MCF 10A (cell line): ENCODE results near the gene MEIS2. TPM values are rescaled to one million over a fixed set of nuclear protein-coding genes. Genes with fewer than 3 reads are reported as not detected.

Experiments used
- BruUV-seq: library from RNA; stranded (reverse); fragments of 400-500 nt; replicated peaks from 2 replicates; lab custom pipeline; 2021; lab: Mats Ljungman, UMichigan
- CTCF ChIA-PET: fragments of 300-600 bp; sonication (Branson Sonifier 250); formaldehyde crosslinking; extraction: SDS; loops from one replicate; lab custom pipeline; 2021; ENCODE audit warnings: antibody characterized with exemption, inconsistent platforms; lab: Yijun Ruan, JAX
- POLR2A ChIA-PET: fragments of 300-600, 350-650 bp; sonication (Branson Sonifier 250); formaldehyde crosslinking; extraction: SDS; loops from one replicate; lab custom pipeline; 2020; ENCODE audit warnings: antibody characterized with exemption, inconsistent platforms; lab: Yijun Ruan, JAX
- DNase-seq: peaks from one replicate; pipeline ENCODE4 v3.0.0-alpha.2; 2018; ENCODE audit not compliant: unreplicated experiment
- H3K27ac Mint-ChIP-seq: one replicate; pipeline ENCODE4 v1.8.0; 2022; ENCODE audit warnings: mild to moderate bottlenecking, low read depth, mixed read lengths; ENCODE audit not compliant: unreplicated experiment
- H3K27me3 Mint-ChIP-seq: one replicate; pipeline ENCODE4 v1.8.0; 2022; ENCODE audit warnings: mixed read lengths; ENCODE audit not compliant: insufficient read depth, unreplicated experiment
- H3K36me3 Mint-ChIP-seq: one replicate; pipeline ENCODE4 v1.8.0; 2022; ENCODE audit warnings: mild to moderate bottlenecking, moderate library complexity, mixed read lengths; ENCODE audit not compliant: insufficient read depth, unreplicated experiment
- H3K4me1 Mint-ChIP-seq: one replicate; pipeline ENCODE4 v1.8.0; 2022; ENCODE audit warnings: mixed read lengths; ENCODE audit not compliant: insufficient read depth, unreplicated experiment
- H3K4me3 Mint-ChIP-seq: one replicate; pipeline ENCODE4 v1.8.0; 2022; ENCODE audit warnings: mild to moderate bottlenecking, moderate library complexity, mixed read lengths; ENCODE audit not compliant: unreplicated experiment
- H3K9me3 Mint-ChIP-seq: one replicate; pipeline ENCODE4 v1.8.0; 2022; ENCODE audit warnings: mixed read lengths; ENCODE audit not compliant: unreplicated experiment
- CTCF ChIP-seq: fragments of 200-600 bp; IDR thresholded peaks from one replicate; pipeline ENCODE4 v1.8.0; 2022; ENCODE audit warnings: antibody characterized with exemption, mild to moderate bottlenecking; ENCODE audit not compliant: unreplicated experiment
- intact Hi-C: fragments of 100-400 bp; cut with micrococcal nuclease; formaldehyde crosslinking; loops from 2 replicates; pipeline ENCODE4 v1.14.1; 2022
- total RNA-seq: library from RNA; stranded (reverse); gene quantifications from 2 replicates; pipeline ENCODE4 v1.2.3, GENCODE V29; 2022

Gene MEIS2
- total RNA-seq, 1 experiment from 2014 or later = 6.9 TPM

DNA sequence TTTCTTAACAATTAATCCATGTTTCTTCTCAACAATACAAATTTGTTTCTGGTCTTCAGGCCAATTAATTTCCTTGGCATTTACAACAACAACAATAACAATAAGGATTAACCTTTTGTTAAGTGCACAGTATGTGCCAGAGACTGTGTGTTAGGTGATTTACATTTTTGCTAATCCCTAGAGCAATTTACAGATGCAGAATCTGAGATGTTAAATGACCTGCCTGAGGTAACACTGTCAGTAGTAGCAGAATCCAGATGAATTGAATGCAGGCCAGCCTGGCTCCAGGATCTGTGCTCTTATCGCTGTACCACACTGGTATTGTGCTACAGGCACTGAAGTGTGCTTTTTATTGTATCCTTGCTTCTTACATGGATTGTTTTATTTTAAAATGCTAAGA, 122.2 kb downstream of the MEIS2 start:
- no TSS peak for BruUV-seq
- Mint-ChIP-seq H3K36me3 (peaks cover 7% of the 10 kb centered on the region), H3K27ac (no peak overlapping the region), H3K9me3 (no peaks in the 10 kb centered on the region), H3K4me3 (no peak overlapping the region), H3K27me3 (no peaks in the 10 kb centered on the region), H3K4me1 (no peaks in the 10 kb centered on the region)
- intact Hi-C loops = no loop called here
- POLR2A ChIA-PET = no interaction called here
- CTCF ChIA-PET = no interaction called here
- TF ChIP-seq CTCF = no peak
- DNase-seq = no peak

GRCh38 chr15:36977659-36978058, 122.7 kb downstream of the MEIS2 start:
- CTCF ChIA-PET = no interaction called here
- TF ChIP-seq CTCF = no peak
- Mint-ChIP-seq H3K9me3 (no peaks in the 10 kb centered on the region), H3K27me3 (no peaks in the 10 kb centered on the region), H3K4me1 (no peaks in the 10 kb centered on the region), H3K36me3 (peaks cover 7% of the 10 kb centered on the region), H3K4me3 (no peak overlapping the region), H3K27ac (no peak overlapping the region)
- intact Hi-C loops = no loop called here
- POLR2A ChIA-PET = no interaction called here
- no TSS peak for BruUV-seq
- no peak for DNase-seq

DNA sequence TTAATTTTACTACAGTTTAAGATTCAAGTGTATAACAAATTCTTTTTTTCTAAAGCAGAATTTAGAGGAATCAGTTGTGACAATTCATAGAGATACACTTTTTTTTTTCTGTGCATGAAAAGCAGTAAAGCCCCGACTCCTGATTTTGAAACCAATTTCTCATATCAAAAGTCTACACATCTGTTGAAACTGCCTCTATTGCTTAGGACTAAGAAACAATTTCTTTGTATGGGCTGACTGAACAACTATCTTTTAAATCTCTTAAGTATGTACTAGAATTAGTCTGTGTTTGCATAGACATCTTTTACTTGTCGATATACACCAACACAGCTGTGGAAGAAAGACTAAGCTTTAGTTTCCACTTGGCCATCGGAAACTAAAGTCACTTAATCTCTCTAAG, 127.6 kb downstream of the MEIS2 start:
- CTCF ChIA-PET = no interaction called here
- Mint-ChIP-seq H3K27me3 (no peaks in the 10 kb centered on the region), H3K4me3 (no peak overlapping the region), H3K4me1 (no peaks in the 10 kb centered on the region), H3K27ac (no peak overlapping the region), H3K9me3 (no peaks in the 10 kb centered on the region), H3K36me3 (no peaks in the 10 kb centered on the region)
- no peak for TF ChIP-seq CTCF
- no peak for DNase-seq
- no TSS peak for BruUV-seq
- POLR2A ChIA-PET = no interaction called here
- intact Hi-C loops = no loop called here

GRCh38 chr15:36970522-36970921, 129.8 kb downstream of the MEIS2 start:
- no peak for TF ChIP-seq CTCF
- no peak overlapping the region for H3K27ac Mint-ChIP-seq
- intact Hi-C loops = no loop called here
- no peaks in the 10 kb centered on the region for H3K4me1 Mint-ChIP-seq
- no TSS peak for BruUV-seq
- no peak overlapping the region for H3K4me3 Mint-ChIP-seq
- ChIA-PET POLR2A (no interaction called here), CTCF (interaction anchor here (0.9 kb wide), 1 partner anchor 163 kb away, joined by 3 read pairs; no protein-coding TSS in a partner anchor)
- H3K36me3 Mint-ChIP-seq = no peaks in the 10 kb centered on the region
- H3K27me3 Mint-ChIP-seq = no peaks in the 10 kb centered on the region
- no peaks in the 10 kb centered on the region for H3K9me3 Mint-ChIP-seq
- DNase-seq = no peak
